GM10248 (cell line): ENCODE data around the gene TANC2.

ENCODE experiments used
- CTCF ChIA-PET: fragments of 300-600 bp; sonication (Branson Sonifier 250); formaldehyde crosslinking; extraction: SDS; loops from one replicate; lab custom pipeline; 2021; ENCODE audit warnings: antibody characterized with exemption; lab: Yijun Ruan, JAX
- POLR2A ChIA-PET: fragments of 350-650 bp; sonication (Branson Sonifier 250); formaldehyde crosslinking; extraction: SDS; loops from one replicate; lab custom pipeline; 2020; ENCODE audit warnings: antibody characterized with exemption; lab: Yijun Ruan, JAX
- DNase-seq: peaks from one replicate; pipeline ENCODE4 v3.0.0; 2012; ENCODE audit errors: extremely low spot score
- CTCF ChIP-seq: IDR thresholded peaks from 2 replicates; pipeline ENCODE4 v1.5.1; 2012; ENCODE audit warnings: mild to moderate bottlenecking, low read depth; ENCODE audit errors: extremely low read depth, missing control alignments, control extremely low read depth

TANC2 gene

GRCh38 chr17:62935098-62935497 lies 30.9 kb upstream of the TANC2 start:
- TF ChIP-seq CTCF, result no peak
- ChIA-PET CTCF (no interaction called here), POLR2A (no interaction called here)
- DNase-seq, result no peak

GRCh38 chr17:62935523-62935922 lies 30.5 kb upstream of the TANC2 start:
- CTCF ChIA-PET, result no interaction called here
- POLR2A ChIA-PET, result no interaction called here
- no peak for DNase-seq
- no peak for TF ChIP-seq CTCF

GRCh38 chr17:62937606-62938005 lies 28.4 kb upstream of the TANC2 start:
- no peak for DNase-seq
- CTCF ChIA-PET, result no interaction called here
- POLR2A ChIA-PET, result no interaction called here
- no peak for TF ChIP-seq CTCF

GRCh38 chr17:62941358-62941991 lies 24.6 kb upstream of the TANC2 start:
- ChIA-PET CTCF (no interaction called here), POLR2A (no interaction called here)
- no peak for TF ChIP-seq CTCF
- no peak for DNase-seq

- ChIA-PET POLR2A (no interaction called here), CTCF (no interaction called here)
- TF ChIP-seq CTCF, result no peak
- no peak for DNase-seq
Measured at GRCh38 chr17:62948370-62948769, 17.7 kb upstream of the TANC2 start.

GRCh38 chr17:62949036-62949435 lies 17.0 kb upstream of the TANC2 start:
- ChIA-PET POLR2A (no interaction called here), CTCF (interaction anchor here (1.4 kb wide), 1 partner anchor 16 kb away, joined by 3 read pairs; no protein-coding TSS in a partner anchor)
- no peak for DNase-seq
- no peak for TF ChIP-seq CTCF
